IPS-11a (cell line): ENCODE data around the gene ADAMTS3.

Experiments used
- H3K4me3 ChIP-seq: one replicate; pipeline ENCODE4 v1.5.1; 2013; ENCODE audit warnings: low read depth, low read length, control low read depth

Gene ADAMTS3

DNA sequence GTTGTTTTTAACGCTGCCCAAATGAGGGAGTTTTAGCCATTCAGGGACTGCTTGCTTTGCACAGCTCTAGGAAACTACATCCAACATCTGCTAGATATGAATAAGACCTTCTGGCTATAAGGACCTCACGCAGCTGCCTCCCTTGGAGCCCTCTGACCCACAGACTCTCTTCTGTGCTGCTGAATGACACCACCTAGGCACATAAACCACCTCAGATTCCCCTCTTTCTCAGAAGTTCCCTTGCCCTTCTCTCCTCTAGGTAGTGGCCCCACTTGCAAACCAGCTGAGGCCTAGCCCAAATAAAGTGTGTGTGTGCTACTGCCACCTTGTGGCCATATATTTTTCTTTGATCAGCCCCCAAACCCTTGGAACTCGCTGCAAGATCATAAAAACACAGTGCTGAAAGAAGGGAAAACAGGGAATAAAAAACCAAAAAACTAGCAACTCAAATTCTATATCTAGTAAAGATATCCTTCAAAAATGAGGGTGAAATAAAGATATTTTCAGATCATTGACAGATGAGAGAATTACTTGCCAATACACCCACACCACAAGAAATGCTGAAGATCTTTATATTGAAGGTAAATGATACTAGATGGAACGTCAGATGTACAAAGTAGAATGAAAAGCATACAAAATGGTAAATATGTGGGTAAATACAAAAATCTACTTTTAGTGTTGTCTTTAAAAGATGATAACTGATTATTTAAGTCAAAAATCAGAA, 265.9 kb downstream of the ADAMTS3 start:
- H3K4me3 ChIP-seq, result no peak overlapping the region

DNA sequence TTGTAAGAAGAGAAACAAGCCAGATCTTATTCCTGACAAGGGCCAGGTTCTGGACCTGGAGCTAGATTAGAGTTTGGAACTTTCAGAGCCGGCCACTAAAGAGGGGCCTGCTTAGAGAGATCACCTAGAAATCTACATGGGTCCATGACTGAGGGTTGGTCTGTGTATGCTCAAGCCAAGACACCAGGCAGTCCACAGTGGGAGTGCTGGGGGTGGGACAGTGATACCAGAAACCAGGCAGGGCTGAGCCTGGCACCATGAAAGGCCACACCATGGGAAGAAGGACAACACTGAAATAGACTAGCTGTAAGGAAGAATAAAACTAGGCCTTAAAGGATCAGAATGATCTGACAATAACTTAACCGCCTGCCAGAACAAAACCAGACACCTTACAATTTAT, 267.3 kb downstream of the ADAMTS3 start:
- no peak overlapping the region for H3K4me3 ChIP-seq

DNA sequence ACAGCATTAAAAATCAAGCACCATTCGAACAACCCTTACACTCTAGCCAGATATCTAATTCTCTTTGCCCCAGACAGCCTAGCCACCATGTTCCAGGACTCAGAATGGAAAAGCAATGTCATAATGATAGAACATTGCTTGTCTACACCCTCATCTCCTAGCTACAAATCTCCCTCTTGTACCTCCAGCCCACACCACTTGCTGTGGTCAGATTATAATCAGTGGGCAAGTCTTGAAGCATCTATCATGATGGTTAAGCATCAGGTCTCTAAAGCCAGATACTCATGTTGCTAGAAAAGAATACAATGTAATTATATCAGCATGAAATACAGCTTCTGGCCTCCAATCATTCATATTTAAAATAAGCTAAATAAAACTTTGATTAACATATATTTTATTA, 268.9 kb downstream of the ADAMTS3 start:
- H3K4me3 ChIP-seq, result no peak overlapping the region

DNA sequence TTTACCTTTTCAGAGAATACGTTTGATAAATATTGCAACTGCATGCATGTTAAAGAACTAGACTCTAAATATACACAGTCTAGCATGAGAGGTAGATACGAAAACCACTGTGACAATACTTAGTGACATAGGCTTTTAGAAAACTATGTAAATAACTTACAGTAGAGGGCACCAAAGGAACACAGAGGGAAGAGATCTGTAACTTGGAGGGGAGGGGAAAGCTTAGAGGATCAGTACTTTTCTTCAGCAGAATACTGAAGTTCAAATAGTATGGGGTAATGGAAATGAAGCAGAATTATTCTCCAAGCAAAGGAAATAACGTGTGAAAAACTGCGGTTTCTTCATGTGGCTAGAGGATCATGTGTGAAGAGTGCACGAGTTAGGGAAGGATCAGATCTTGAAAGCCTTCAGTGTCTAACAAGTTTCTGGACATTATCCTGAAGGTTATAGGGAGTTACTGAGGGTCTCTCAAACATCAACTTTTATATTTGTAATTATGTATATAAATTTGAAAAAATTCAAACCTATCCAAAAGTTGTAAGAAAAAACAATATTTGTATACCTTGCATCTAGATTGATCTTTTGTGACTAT, 273.0 kb downstream of the ADAMTS3 start:
- no peak overlapping the region for H3K4me3 ChIP-seq

DNA sequence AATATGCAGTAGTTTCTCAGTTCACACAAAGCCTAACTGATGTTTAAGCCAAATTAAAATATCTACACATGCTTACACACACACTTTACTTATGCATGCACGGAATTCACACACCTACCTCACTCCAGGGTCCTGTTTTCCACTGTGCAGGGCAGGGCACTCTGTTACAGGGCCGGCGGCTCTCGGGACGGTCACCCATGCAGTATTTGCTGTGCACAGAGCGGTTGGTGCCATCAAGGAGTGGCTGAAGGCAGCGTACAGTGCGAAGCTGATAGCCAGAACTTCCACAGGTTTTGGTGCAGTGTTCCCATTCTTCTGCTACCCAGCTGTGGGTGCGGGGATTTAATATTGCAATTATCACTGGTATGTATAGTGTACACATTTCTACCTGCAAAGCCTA, 278.3 kb downstream of the ADAMTS3 start:
- no peak overlapping the region for H3K4me3 ChIP-seq

DNA sequence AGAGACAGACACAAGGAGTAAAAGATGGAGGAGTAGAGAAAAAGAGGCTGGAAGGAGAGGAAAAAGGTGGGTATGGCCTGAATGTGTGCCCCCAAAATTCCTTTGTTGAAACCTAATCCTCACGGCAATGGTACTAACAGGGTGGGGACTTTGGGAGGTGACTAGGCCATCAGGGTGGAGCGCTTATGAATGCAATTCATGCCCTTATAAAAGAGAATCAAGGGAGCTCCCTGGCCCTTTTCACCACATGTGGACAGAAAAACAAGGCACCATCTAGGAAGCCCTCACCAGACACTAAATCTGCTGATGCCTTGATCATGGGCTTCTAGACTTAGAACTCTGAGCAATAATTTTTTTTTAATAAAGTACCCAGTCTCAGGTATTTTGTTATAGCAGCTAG, 282.1 kb downstream of the ADAMTS3 start:
- H3K4me3 ChIP-seq, result no peak overlapping the region

DNA sequence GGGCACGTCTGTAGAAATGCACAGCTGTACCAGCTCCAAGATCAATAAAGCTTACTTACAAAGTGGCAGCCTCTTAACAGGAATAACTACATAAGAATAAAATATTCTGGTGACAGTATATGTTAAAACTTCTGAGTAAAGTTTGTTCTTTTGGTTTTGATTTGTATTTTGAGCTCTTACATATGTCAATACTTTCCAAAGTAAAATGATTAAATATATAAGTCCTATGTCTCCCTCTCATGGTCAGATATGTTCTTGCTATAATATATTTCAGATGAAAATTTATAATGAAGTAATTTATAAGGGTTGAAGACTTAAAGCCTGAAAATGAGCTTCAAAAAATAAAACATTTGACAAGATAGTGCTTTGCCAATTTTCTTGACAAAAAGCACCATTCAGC, 282.8 kb downstream of the ADAMTS3 start:
- no peak overlapping the region for H3K4me3 ChIP-seq

DNA sequence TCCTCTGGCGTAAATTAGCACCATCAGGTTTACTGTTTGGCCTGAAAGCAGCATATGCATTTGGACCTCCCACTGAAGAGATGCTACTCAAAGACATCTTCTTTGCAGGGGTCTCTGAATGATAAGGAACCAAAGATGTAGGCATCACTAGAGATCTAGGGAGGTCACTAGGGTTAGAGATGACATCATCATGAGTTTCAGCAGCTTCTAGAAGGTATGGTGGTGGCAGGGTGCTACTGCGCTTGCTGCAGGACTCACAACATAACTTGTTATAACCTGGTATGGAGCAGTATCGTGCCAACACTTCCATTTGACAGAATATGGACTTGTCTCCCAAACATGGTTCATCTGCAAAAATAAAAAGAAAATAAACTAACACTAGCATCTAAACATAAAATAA, 285.7 kb downstream of the ADAMTS3 start:
- no peak overlapping the region for H3K4me3 ChIP-seq

DNA sequence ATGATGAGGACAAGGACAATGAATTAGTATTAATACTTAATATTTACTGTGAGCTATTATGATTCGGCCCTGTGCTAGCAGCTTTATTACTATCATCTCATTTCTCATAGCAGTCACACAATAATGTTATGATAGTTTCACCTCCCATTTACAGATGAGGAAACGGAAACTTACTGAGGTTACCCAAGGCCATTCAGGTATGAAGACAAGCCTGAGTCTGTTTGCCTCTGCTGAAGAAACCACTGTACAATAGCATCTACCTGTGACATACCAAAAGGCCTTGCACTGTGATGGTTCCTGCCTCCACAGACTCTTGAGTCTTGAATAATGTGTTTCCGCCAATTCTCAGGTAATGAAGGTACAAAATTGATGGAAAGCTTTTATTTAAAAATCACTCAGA, 288.8 kb downstream of the ADAMTS3 start:
- H3K4me3 ChIP-seq, result no peak overlapping the region

DNA sequence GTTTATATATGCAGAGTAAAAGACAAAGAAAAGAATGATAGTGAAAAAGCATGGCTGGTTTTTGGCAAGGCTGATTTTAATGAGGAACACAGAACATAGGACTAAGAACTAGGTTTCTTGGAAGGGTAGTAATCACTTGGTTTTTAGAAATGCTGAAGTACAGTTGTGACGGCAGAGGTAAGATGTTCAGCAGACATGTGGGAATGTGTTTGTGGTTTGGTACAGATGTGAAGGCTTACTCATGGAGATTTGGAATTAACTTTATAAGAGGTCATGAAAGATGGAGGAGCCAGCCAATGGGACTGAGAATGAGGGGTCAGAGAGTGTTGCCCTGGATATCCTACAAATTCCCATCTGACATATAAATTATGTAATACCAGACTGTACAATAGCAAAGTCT, 293.6 kb downstream of the ADAMTS3 start:
- H3K4me3 ChIP-seq, result no peak overlapping the region

DNA sequence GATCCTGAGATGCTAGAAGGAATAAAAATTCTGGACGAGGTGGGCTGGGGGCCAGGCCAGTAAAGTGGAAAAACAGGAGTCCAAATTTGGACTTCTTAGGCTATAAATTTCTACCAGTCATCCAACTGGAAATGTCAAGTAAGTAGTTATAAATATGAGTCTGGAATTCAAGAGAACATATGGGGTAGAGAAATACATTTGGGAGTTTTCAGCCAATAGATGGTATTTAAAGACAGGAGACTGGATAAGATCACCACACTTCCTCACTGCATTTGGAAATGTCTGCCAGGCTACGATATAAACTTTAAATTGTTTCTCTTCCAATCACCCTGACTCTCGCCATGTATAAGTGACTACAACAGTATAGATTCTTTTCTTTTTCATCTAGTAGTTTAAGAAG, 294.8 kb downstream of the ADAMTS3 start:
- no peak overlapping the region for H3K4me3 ChIP-seq

DNA sequence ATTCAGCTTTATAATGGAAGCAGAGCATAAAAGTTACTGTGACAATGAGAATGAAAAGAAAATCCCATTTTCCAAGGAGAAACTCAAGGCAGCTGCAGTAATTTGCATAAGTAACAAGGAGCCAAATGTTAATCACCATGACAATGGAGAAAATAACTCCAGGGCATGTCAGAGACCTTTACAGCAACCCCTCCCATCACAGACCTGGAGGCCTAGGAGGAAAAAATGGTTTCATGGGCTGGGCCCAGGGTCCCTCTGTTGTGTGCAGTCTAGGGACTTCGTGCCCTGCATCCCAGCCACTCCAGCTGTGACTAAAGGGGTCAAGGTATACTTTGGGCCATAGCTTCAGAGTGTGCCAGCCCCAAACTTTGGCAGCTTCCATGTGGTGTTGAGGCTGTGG, 313.8 kb downstream of the ADAMTS3 start:
- H3K4me3 ChIP-seq, result no peak overlapping the region

DNA sequence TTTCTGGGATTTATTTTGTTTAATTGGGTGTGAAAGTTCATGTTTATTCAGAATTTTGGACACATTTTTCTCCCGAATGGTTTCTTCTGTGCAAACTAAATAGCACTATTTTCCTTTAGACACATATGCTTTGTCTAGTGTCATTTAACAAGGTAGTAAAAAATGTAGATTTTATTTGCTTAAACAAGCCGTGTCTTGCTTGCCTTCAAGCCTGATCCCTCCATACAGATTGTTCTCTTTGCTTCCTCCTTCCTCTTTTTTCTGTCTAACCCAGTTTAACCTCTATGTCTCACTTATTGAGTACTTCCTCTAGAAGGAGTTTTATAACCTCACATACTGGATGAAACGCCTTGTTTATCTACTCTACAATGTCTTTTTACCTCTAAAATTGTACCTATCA, 325.4 kb downstream of the ADAMTS3 start:
- no peak overlapping the region for H3K4me3 ChIP-seq

DNA sequence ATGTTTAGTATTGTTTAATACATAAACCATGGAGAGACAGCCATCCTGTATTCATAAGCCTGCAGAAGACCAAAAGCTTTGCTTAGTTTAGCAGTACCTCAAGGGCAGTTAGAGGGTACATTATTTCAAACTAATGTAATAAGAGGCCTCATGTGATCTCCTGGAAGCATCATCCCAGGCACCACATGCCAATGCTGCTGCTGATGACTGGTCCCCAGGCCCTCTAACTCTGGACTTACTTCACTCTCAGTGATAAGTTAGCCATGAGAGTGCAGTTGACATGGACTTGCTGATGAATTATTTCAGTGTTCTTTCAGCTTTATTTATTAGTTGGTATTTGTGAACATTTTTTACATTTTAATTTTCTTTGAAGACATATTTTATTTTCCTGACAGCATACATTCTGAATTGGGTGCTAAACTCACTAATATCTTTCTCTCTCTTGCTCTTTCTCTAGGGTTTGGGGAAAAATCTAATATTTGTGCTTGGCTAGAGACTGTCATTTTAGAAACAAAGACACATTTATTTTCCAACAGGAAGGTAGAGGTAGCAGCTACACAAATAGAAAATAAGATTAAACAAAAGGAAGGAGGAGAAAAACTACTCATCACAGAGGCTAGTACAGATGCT, 329.4 kb downstream of the ADAMTS3 start:
- H3K4me3 ChIP-seq, result no peak overlapping the region
